Muscle of leg (tissue), 16 donors: Measurements from ENCODE around the gene PRG2. TPM values are rescaled to one million over a fixed set of nuclear protein-coding genes. Genes with fewer than 3 reads are reported as not detected.
A peak's percentile ranks its signal among the peaks of the same experiment; 100 is the strongest.

Experiments used
- DNase-seq: peaks from one replicate; pipeline ENCODE4 v3.0.0; 2013
- H3K27ac ChIP-seq: one replicate; pipeline ENCODE4 v1.5.1; 2013; ENCODE audit warnings: mild to moderate bottlenecking, low read length, control low read depth
- H3K27me3 ChIP-seq: one replicate; pipeline ENCODE4 v1.6.1; 2013; ENCODE audit warnings: low read length; ENCODE audit not compliant: control insufficient read depth, insufficient read depth
- H3K36me3 ChIP-seq: one replicate; pipeline ENCODE4 v1.6.1; 2013; ENCODE audit warnings: low read length; ENCODE audit not compliant: control insufficient read depth, insufficient read depth
- H3K4me1 ChIP-seq: one replicate; pipeline ENCODE4 v1.6.1; 2013; ENCODE audit warnings: low read length; ENCODE audit not compliant: control insufficient read depth, insufficient read depth
- H3K4me3 ChIP-seq: one replicate; pipeline ENCODE4 v1.5.1; 2013; ENCODE audit warnings: low read length, control low read depth
- H3K9me3 ChIP-seq: replicated peaks from 2 replicates; pipeline ENCODE4 v1.6.1; 2013; ENCODE audit warnings: low read depth, low read length; ENCODE audit not compliant: control insufficient read depth
- WGBS: methylation state at CpG from one replicate; pipeline ENCODE4 v1.1.5; 2013; ENCODE audit warnings: missing lambda C conversion rate; ENCODE audit not compliant: insufficient coverage; 5-methylcytosine and 5-hydroxymethylcytosine counted together
- long read RNA-seq, 11 donors: transcript quantifications; one replicate each; lab custom pipeline, GENCODE V29; 2026
- polyA plus RNA-seq, 8 donors: library from polyadenylated mRNA; unstranded; fragments of 120-200 nt; gene quantifications; one replicate each; pipeline versions ENCODE4 v1.2.1 to v1.2.3, GENCODE V29; 2013; ENCODE audit warnings: inconsistent platforms in 1 of 8, low replicate concordance in 1 of 8; ENCODE audit not compliant: insufficient read length in 8 of 8, insufficient read depth in 1 of 8
- total RNA-seq: library from RNA; stranded (reverse); fragments of 120-200 nt; gene quantifications from one replicate; pipeline ENCODE4 v1.2.4, GENCODE V29; 2013

PRG2 gene
- 1.0 TPM for total RNA-seq
- polyA plus RNA-seq, result 1 to 10 TPM in 4 of 8 donors, under 1 TPM in 4; 0.35 to 3.8 (median 0.89) TPM
- long read RNA-seq, donor 1, result 0 reads
- long read RNA-seq, donor 2, result 0 reads
- long read RNA-seq, donor 3, partial matches to known transcripts, result 0 of 1 reads
- long read RNA-seq, donor 3, other reads (novel, unspliced or antisense), result 0 of 1 reads
- long read RNA-seq, donor 4, transcript PRG2-201 (6 exons, 1,424 nt), result major isoform, 6 of 6 reads
- long read RNA-seq, donor 4, partial matches to known transcripts, result 0 of 6 reads
- long read RNA-seq, donor 4, other reads (novel, unspliced or antisense), result 0 of 6 reads
- long read RNA-seq, donor 5, partial matches to known transcripts, result 0 of 3 reads
- long read RNA-seq, donor 5, other reads (novel, unspliced or antisense), result 0 of 3 reads
- long read RNA-seq, donor 6, partial matches to known transcripts, result 0 of 4 reads
- long read RNA-seq, donor 6, other reads (novel, unspliced or antisense), result 0 of 4 reads
- long read RNA-seq, donor 7, partial matches to known transcripts, result 0 of 4 reads
- long read RNA-seq, donor 7, other reads (novel, unspliced or antisense), result 0 of 4 reads
- long read RNA-seq, donor 8, partial matches to known transcripts, result 0 of 1 reads
- long read RNA-seq, donor 8, other reads (novel, unspliced or antisense), result 0 of 1 reads
- long read RNA-seq, donor 9, partial matches to known transcripts, result 0 of 1 reads
- long read RNA-seq, donor 9, other reads (novel, unspliced or antisense), result 0 of 1 reads
- long read RNA-seq, donor 10, partial matches to known transcripts, result 0 of 3 reads
- long read RNA-seq, donor 10, other reads (novel, unspliced or antisense), result 0 of 3 reads
- long read RNA-seq, donor 11, partial matches to known transcripts, result 0 of 1 reads
- long read RNA-seq, donor 11, other reads (novel, unspliced or antisense), result 0 of 1 reads

GRCh38 chr11:57390535-57390934 is at the start of gene PRG2:
PRG2 (minus strand) TSS chr11:57390650; CDS start chr11:57389944, 706 bp downstream.
- no peaks in the 10 kb centered on the region for H3K36me3 ChIP-seq
- peaks cover 4% of the 10 kb centered on the region for H3K27me3 ChIP-seq
- H3K9me3 ChIP-seq, result no peaks in the 10 kb centered on the region
- peaks cover 5% of the 10 kb centered on the region for H3K4me1 ChIP-seq
- no peak within 1 kb of the TSS for H3K27ac ChIP-seq
- no peak within 1 kb of the TSS for H3K4me3 ChIP-seq
- 61% methylated on average over 2 of the region's 2 CpGs for WGBS
- no peak for DNase-seq

DNA sequence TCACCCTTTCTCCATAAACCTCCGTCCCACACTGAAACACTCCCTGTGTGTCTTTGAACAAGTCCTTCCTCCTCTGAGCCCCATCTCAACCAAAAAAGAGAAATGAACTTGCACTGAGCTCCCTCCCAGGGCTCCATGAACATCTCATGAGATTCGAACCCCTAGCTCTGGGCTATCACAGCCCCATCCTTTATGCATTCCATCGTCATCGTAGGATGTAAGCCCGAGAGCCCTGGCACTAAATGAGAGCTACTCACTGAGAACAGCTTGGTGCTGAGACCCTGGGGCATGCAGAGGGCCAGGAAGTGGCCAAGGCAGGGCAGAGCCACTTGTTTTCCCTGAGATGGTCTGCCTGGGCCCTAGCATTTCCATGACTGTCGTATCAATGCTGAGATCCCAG is 49.3 kb upstream of the PRG2 start:
- Histone ChIP-seq H3K4me1 (no peaks in the 10 kb centered on the region), H3K36me3 (no peaks in the 10 kb centered on the region), H3K27ac (no peak overlapping the region), H3K4me3 (no peak overlapping the region), H3K27me3 (peaks cover 4% of the 10 kb centered on the region), H3K9me3 (no peaks in the 10 kb centered on the region)
- no peak for DNase-seq
- 88% methylated on average over 3 of the region's 6 CpGs for WGBS

GRCh38 chr11:57438345-57439285 is 48.2 kb upstream of the PRG2 start:
- Histone ChIP-seq H3K9me3 (no peaks in the 10 kb centered on the region), H3K27ac (no peak overlapping the region), H3K36me3 (no peaks in the 10 kb centered on the region), H3K4me3 (no peak overlapping the region), H3K4me1 (no peaks in the 10 kb centered on the region), H3K27me3 (peaks cover 4% of the 10 kb centered on the region)
- 79% methylated on average over 11 of the region's 12 CpGs for WGBS
- no peak for DNase-seq

- H3K27me3 ChIP-seq, result peaks cover 4% of the 10 kb centered on the region
- peaks cover 9% of the 10 kb centered on the region for H3K4me1 ChIP-seq
- no peak for DNase-seq
- H3K27ac ChIP-seq, result no peak overlapping the region
- 95% methylated on average over 5 of the region's 7 CpGs for WGBS
- H3K9me3 ChIP-seq, result no peaks in the 10 kb centered on the region
- H3K36me3 ChIP-seq, result no peaks in the 10 kb centered on the region
- no peak overlapping the region for H3K4me3 ChIP-seq
Measured at GRCh38 chr11:57436031-57436430, 45.6 kb upstream of the PRG2 start.

DNA sequence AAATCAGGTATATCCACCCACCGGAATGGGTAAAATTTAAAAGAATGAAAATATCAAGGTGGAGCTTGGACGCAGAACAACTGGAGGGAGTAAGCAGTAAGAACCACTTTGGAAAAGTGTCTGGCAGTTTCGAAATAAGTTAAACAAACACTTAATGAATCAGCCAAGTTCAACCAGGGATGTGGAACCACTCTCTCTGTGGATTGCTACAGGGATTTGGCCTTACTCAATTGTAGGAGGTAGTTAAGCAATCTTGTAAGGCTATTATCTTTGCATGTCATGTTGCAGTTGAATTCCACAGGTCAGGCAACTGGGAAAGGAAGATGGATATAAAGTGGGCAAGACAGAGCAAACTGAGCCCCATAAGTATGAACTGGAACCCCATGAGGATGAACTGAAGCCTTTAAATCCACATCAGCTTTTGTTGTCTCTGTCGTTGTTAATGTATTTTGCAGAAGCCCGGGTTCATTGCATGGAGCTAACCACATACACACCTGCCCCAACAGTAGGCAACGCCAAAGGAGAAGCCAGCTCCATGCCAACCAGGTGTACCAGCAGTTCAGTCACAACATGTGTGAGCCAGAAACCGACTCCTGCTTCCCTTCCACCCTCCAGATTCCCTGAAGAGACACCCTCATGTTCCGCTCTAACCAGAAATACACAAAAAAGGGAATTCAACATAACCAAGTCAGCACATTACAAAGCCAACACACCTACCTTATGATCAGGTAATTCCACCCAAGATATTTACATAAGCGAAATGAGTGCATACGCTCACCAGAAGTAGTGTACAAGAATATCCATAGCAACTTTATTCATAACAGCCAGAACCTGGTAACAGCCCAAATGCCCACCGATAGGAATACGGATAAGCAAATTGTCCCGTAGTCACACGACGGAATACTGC is 44.4 kb upstream of the PRG2 start:
- H3K4me1 ChIP-seq, result peaks cover 9% of the 10 kb centered on the region
- H3K9me3 ChIP-seq, result no peaks in the 10 kb centered on the region
- H3K4me3 ChIP-seq, result no peak overlapping the region
- H3K27me3 ChIP-seq, result peaks cover 4% of the 10 kb centered on the region
- no peak overlapping the region for H3K27ac ChIP-seq
- WGBS, result 63% methylated on average over 6 of the region's 15 CpGs
- DNase-seq, result peak; percentile 50
- H3K36me3 ChIP-seq, result no peaks in the 10 kb centered on the region

- H3K4me3 ChIP-seq, result no peak overlapping the region
- WGBS, result 57% methylated on average over 6 of the region's 7 CpGs
- no peak for DNase-seq
- no peaks in the 10 kb centered on the region for H3K36me3 ChIP-seq
- H3K27ac ChIP-seq, result no peak overlapping the region
- peaks cover 4% of the 10 kb centered on the region for H3K27me3 ChIP-seq
- H3K4me1 ChIP-seq, result peaks cover 14% of the 10 kb centered on the region
- no peaks in the 10 kb centered on the region for H3K9me3 ChIP-seq
Measured at GRCh38 chr11:57432714-57433163, 42.3 kb upstream of the PRG2 start.

- Histone ChIP-seq H3K4me1 (peaks cover 20% of the 10 kb centered on the region), H3K27ac (no peak overlapping the region)
- 45% methylated on average over 4 of the region's 5 CpGs for WGBS
Measured at GRCh38 chr11:57432149-57432561, 41.7 kb upstream of the PRG2 start.

DNA sequence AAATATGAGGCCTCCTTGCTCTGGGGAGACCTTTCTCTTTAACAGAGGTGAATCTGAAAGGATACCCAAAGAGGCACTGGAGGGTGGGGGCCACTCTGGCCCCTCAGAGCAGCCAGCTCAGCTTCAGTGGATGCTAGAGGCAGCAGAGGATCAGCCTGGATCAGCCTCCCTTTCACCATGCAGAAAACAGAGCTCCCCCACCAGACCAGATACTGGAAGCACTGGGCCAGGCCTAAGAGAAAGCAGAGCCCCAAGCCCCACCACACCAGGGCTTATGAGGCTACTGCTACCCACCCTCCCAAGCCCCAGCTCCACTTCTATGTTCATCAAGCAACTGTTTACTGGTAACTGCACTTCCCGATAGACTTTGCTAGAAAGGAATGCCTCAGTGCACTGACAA is 40.5 kb upstream of the PRG2 start:
- no peak for DNase-seq
- Histone ChIP-seq H3K27me3 (no peaks in the 10 kb centered on the region), H3K4me3 (no peak overlapping the region), H3K36me3 (no peaks in the 10 kb centered on the region), H3K9me3 (no peaks in the 10 kb centered on the region), H3K27ac (no peak overlapping the region), H3K4me1 (peaks cover 30% of the 10 kb centered on the region)
- 60% methylated on average over 1 of the region's 1 CpG for whole genome bisulfite sequencing

More at GRCh38 chr11:57432149-57432561, 41.7 kb upstream of the PRG2 start:
- H3K9me3 ChIP-seq, result no peaks in the 10 kb centered on the region
- H3K36me3 ChIP-seq, result no peaks in the 10 kb centered on the region
- H3K27me3 ChIP-seq, result no peaks in the 10 kb centered on the region
- DNase-seq, result peak; percentile 57
- H3K4me3 ChIP-seq, result no peak overlapping the region

DNA sequence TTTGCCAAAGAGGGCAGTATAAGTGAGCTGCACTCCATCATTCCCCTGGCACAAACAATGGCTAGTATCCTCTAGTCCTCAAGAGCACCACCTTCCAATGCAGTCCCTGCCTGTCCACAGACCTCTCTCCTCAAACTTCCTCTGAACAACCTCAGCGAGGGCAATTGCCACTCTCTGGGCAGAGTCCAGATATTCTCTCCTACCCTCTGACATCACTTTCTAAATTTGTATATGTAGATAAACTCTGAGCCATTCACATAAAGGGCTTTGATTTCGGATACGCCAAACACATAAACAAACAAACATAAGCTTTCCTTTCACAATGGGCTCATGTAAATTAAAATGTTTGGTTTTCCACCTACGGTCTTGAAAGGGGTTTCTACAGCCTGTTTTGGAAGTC is 39.5 kb upstream of the PRG2 start:
- H3K9me3 ChIP-seq, result no peaks in the 10 kb centered on the region
- no peaks in the 10 kb centered on the region for H3K27me3 ChIP-seq
- no peak overlapping the region for H3K27ac ChIP-seq
- no peaks in the 10 kb centered on the region for H3K36me3 ChIP-seq
- H3K4me3 ChIP-seq, result no peak overlapping the region
- no peak for DNase-seq
- peaks cover 40% of the 10 kb centered on the region for H3K4me1 ChIP-seq
- WGBS, result no CpG with 5 or more reads among the region's 4 CpGs
